GM21825 (cell line): ENCODE measurements around the gene LCN10.
"Not testable (repeated sequence)": the region's sequence is repeated elsewhere in the genome, so short reads cannot be mapped to it uniquely, and the experiment has no call there.

Source experiments
- ATAC-seq: cut with Tn5 transposase; IDR thresholded peaks from one replicate; pipeline ENCODE4 v1.9.1; 2021; ENCODE audit warnings: mild to moderate bottlenecking, moderate library complexity; ENCODE audit not compliant: unreplicated experiment

The LCN10 gene

GRCh38 chr9:136755302-136756133, 12.8 kb upstream of the LCN10 start:
- not testable (repeated sequence) for ATAC-seq

GRCh38 chr9:136754626-136755301, 12.0 kb upstream of the LCN10 start:
- no peak for ATAC-seq

DNA sequence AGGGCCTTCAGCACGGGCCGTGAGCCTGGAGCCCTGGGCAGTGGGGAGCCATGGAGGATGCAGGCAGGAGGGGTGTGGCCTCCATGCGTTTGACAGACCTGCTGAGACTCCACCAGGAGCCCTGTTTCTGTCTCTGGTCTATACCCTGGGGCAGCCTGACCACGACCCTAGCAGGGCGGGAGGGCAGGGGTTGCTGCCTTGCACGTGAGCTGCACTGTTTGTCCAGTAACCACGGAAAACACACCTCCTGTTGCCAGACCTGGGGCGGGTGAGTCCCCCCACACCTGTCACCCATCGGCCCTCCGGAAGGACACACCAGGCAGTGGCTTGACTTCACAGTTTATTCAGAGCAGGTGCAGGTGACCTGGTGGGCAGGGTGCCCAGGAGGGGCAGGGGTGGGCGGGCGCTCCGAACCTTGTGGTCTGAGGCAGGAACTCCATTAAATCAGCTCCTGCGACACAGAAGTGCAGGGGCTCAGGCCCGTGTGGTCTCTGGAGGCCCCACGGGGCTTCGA, 11.4 kb upstream of the LCN10 start:
- ATAC-seq, result no peak

GRCh38 chr9:136753371-136754058, 10.8 kb upstream of the LCN10 start:
- ATAC-seq, result no peak

GRCh38 chr9:136751814-136752213, 9.1 kb upstream of the LCN10 start:
- no peak for ATAC-seq

DNA sequence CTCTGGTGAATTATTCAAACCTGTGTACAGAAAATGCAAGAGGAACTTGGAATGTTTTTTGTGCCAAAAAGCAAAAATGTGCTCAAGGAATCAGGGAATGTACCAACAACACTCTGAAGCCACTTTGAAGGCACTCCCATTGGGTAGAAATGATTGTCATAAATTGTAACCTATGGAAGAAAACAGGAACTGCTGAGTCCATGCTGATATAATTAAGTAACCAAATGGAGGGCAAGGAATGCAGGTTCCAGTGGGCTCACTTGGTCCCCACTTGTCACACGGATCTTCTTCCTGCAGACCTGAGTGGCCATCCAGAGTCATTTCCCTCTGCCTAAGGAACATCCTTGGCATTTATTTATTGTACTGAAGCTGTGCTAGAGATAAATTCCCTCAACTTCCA, 8.5 kb upstream of the LCN10 start:
- ATAC-seq, result no peak

DNA sequence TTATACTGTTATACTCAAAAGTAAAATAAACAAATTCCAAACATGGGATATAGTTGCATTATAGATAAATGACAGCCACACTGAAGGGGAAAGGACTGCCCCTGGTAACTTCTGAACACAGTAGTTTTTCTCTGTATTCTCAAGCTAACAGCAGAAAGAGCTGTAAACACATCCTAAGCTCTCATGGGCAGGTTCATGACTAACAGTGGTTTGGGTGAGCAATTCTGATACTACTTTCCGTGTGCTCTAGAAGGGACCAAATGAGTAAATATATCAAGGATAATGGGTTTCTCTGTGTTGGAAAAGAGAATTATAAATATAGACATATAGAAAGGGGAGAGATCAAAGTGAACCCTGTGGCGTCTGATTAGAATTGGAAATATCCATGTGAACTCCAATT, 7.8 kb upstream of the LCN10 start:
- ATAC-seq, result no peak

DNA sequence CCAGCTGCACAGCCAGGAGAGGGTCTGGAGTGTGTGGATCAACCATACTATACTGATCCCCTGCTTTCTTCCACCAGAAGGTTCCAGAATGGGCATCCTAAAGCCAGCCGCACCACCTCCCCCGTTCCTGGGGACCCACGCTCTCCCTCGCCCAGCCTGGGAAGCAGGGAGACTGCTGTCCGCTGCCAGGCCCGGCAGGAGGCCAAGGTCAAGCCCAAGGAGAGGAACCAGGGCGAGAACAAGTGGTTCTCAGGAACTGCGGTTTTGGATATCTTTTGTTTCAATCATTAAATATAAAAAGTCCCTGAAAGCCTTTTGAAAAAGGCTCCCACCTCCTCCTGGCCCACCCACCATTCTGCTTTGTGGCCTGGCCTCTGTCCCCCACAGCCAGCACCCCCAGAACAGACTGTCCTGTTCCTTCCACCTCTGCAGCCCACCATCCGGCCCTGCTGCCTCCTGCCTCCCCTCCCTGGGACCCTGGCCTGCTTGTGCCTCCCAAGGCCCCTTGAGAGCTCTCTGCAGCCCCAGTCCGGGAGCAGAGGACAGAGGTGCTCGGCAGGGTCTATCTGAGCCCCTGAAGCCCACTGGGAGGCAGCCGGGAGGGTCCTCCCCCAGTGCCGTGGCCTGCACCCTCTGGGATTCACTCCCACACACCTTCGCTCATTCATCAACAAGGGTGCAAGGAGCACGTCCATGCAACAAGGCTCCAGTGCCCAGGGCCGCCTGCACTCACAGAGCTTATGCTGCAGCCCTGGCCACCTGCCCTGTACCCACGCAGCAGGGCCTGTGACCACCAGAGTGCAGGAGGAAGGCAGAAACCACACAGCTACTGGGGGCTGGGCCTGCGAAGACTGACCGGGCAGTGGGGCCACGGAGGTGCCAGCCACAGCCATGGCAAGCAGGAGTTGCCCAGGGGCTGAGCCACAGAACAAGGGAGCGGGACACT, 6.2 kb upstream of the LCN10 start:
- ATAC-seq, result no peak

- no peak for ATAC-seq
These were observed 5.5 kb upstream of the LCN10 start, which contains the start of gene LCN6 for GRCh38 chr9:136748201-136748600. LCN6 (minus strand) TSS chr9:136748525; CDS start chr9:136748483, 42 bp downstream.

DNA sequence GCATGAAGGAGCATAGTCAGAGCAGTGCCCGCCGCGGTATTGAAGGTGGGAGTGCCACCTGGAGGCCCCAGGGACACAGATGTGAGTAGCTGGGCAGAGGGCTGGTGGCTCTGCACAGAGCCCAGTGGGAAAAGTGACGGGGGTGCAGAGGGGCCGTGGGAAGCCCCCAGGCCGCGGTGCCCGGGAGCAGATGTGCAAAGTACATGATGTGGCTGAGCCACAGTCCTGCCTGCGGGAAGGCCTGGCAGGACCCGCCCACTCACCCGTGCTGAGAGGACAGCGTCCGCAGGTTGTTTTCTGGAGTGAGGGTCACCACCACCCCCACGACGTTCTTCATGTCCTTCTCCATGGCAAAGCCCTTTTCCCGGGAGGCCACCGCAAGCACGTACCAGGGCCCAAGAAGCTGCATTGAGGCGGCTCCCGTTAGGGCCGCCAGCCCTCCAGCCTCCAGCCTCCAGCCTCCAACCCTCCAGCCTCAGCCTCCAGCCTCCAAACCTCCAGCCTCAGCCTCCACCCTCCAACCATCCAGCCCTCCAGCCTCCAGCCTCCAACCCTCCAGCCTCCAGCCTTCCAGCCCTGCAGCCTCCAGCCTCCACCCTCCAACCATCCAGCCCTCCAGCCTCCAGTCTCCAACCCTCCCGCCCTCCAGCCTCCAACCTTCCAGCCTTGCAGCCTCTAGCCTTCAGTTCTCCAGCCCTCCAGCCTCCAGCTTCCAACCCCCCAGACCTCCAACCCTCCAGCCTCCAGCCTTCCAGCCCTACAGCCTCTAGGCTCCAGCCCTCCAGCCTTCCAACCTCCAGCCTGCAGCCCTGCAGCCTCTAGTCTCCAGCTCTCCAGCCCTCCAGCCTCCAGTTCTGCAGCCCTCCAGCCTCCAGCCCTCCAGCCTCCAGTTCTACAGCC, 4.7 kb upstream of the LCN10 start:
- ATAC-seq, result no peak

DNA sequence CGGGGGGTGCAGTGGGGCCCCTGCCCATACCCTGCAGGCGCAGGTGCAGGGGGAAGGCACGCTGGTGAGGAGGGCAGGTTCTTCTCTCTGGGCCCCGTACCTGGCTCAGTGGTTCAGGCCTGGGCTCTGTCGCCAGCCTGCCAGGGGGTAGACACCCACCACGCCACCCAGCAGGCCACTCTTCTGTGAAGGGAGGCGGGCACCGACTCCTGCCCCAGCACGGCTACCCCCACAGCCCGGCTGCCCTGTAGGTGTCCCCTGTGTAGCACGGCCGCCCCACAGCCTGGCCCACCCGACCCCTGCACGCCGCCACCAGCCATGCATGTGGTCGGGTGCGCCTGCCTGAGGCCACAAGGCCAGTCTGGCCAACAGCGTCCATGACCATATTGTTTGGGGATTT, 3.9 kb upstream of the LCN10 start:
- no peak for ATAC-seq

GRCh38 chr9:136746155-136746490, 3.4 kb upstream of the LCN10 start:
- ATAC-seq, result no peak

DNA sequence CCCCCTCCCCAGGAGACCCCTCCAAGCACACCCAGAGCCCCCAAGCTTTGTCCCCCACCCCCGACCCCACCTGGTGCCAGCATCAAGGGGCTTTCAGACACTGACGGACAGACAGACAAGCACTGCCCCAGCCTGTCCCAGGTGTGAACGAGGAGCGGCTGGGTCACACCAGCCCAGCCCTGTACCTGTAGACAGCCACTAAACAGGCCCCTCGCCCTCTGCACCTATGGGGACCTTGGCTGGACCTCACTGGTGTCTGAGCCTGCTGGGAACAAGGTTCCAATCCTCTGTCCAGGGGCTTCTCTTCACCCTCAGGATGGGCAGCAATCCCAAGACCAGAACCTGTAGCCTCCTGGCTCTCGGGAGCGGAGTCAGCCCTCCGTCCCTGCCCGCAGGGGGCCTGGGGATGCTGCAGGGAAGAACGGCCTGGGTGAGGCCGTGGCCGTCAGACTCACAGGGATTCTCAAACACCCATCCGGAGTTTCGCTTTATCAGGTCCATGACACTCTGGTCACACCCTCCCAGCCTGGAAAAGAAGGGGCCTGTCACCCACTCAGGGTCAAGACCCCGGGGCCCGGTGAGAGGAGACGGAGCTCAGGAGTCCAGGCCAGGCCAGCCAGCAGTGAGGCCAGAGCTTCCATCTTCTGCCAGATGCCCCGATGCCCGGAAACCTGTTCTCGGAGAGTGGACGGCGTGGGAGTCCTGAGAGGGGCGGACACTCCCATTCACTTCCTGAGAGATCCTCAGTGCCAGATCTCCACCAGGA, 2.8 kb upstream of the LCN10 start:
- no peak for ATAC-seq

GRCh38 chr9:136744773-136745172, 2.0 kb upstream of the LCN10 start:
- ATAC-seq, result no peak

GRCh38 chr9:136743639-136744211, 985 bp upstream of the LCN10 start:
- ATAC-seq, result no peak

DNA sequence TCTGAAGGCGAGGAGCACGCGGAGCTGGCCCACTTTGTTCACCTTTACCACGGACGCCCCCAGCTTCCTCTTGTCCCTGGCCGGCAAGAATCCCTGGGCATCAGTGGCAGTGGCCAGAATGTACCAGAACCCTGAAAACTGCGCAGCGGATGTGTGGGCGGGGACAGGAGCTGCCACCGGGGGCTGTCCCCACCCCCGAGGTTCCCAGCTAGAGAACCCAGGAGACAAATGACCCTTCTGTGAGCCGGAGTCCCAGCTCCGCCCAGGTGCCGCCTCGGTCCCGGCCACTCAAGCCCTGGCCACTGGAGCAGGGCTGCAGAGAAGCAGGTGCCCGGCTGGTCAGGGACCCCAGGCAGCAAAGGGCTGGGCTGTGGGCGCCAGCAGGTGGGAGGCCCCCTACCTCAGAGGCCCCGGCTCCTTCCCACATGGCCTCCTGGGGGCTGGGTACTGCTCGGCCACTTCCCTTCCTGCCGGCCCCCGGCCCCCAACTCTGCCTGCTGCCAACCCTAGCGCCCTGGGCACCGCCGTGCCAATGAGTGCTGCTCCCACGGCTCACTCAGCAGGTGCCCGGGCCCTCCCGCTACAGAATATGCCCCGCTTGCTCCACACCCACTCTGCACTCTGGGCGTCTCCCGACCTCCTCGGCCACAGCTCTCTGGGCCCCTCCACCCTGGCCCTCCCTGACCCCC, 713 bp downstream of the LCN10 start:
- ATAC-seq, result peak; percentile 44

- no peak for ATAC-seq
These were observed 1.5 kb downstream of the LCN10 start for GRCh38 chr9:136740971-136741882.
